Body of pancreas (tissue), 4 donors: ENCODE measurements around the gene AVPR1B.

Source experiments
- CTCF ChIP-seq, 7 experiments: fragments of 450-650 bp in 4 of 7; fragments of 200-600 bp in 3 of 7; sonication (generic) in 3 of 7; IDR thresholded peaks; one replicate each; pipeline ENCODE4 v1.5.1; 2016 to 2019; ENCODE audit warnings: antibody characterized with exemption in 7 of 7
- POLR2A ChIP-seq, 3 donors: fragments of 450-650 bp; IDR thresholded peaks; one replicate each; pipeline ENCODE4 v1.6.1; 2016; ENCODE audit warnings: antibody characterized with exemption in 3 of 3, mild to moderate bottlenecking in 2 of 3

- TF ChIP-seq CTCF (IDR thresholded peaks at IDR 0.05), result no peak
- no peak for TF ChIP-seq POLR2A (IDR thresholded peaks at IDR 0.05)
These were observed 14.8 kb downstream of the AVPR1B start for GRCh38 chr1:206102292-206102936.
